H9 (cell line): ENCODE results near the gene FCHSD2. TPM values are rescaled to one million over a fixed set of nuclear protein-coding genes. Genes with fewer than 3 reads are reported as not detected.

Experiments used
- DNase-seq: peaks from one replicate; pipeline ENCODE4 v3.0.0-alpha.2; 2017
- H2AFZ ChIP-seq: one replicate; pipeline ENCODE4 v1.6.1; 2013; ENCODE audit warnings: mild to moderate bottlenecking, low read length, control low read depth, moderate library complexity
- H2AK5ac ChIP-seq: 2 replicates; pipeline ENCODE4 v1.6.1; 2013; ENCODE audit warnings: low read length, control low read depth, mixed read lengths; ENCODE audit not compliant: insufficient read length
- H2BK120ac ChIP-seq: one replicate; pipeline ENCODE4 v1.6.1; 2013; ENCODE audit warnings: low read depth, mild to moderate bottlenecking, low read length, control low read depth, inconsistent platforms; ENCODE audit not compliant: poor library complexity, severe bottlenecking
- H2BK12ac ChIP-seq: 2 replicates; pipeline ENCODE4 v1.6.1; 2013; ENCODE audit warnings: low read length, control low read depth, mixed read lengths, low read depth; ENCODE audit not compliant: insufficient read length
- H2BK15ac ChIP-seq: 2 replicates; pipeline ENCODE4 v1.6.1; 2013; ENCODE audit warnings: low read depth, low read length, control low read depth
- H2BK20ac ChIP-seq: one replicate; pipeline ENCODE4 v1.6.1; 2013; ENCODE audit warnings: low read depth, mild to moderate bottlenecking, low read length, control low read depth, inconsistent platforms; ENCODE audit not compliant: poor library complexity, severe bottlenecking
- H2BK5ac ChIP-seq: 2 replicates; pipeline ENCODE4 v1.6.1; 2013; ENCODE audit warnings: low read length, control low read depth, mixed read lengths; ENCODE audit not compliant: insufficient read length
- H3K14ac ChIP-seq: 2 replicates; pipeline ENCODE4 v1.6.1; 2013; ENCODE audit warnings: low read length, control low read depth; ENCODE audit not compliant: insufficient read depth
- H3K18ac ChIP-seq: 2 replicates; pipeline ENCODE4 v1.6.1; 2013; ENCODE audit warnings: low read depth, mild to moderate bottlenecking, mixed read lengths, low read length, control low read depth; ENCODE audit not compliant: insufficient read length
- H3K23ac ChIP-seq: 2 replicates; pipeline ENCODE4 v1.6.1; 2013; ENCODE audit warnings: low read length, control low read depth, mixed read lengths, low read depth; ENCODE audit not compliant: insufficient read length
- H3K23me2 ChIP-seq: 2 replicates; pipeline ENCODE4 v1.6.1; 2013; ENCODE audit warnings: low read depth, mild to moderate bottlenecking, mixed read lengths, low read length, control low read depth; ENCODE audit not compliant: insufficient read length, poor library complexity, severe bottlenecking
- H3K27ac ChIP-seq: 2 replicates; pipeline ENCODE4 v1.5.1; 2013; ENCODE audit warnings: low read length, control low read depth, mixed read lengths, low read depth; ENCODE audit not compliant: insufficient read length
- H3K27me3 ChIP-seq: 2 replicates; pipeline ENCODE4 v1.6.1; 2013; ENCODE audit warnings: low read length, control low read depth, inconsistent platforms; ENCODE audit not compliant: insufficient read depth
- H3K4ac ChIP-seq: 2 replicates; pipeline ENCODE4 v1.6.1; 2013; ENCODE audit warnings: low read depth, mild to moderate bottlenecking, control low read depth, inconsistent platforms, low read length, moderate library complexity
- H3K4me1 ChIP-seq: 2 replicates; pipeline ENCODE4 v1.6.1; 2013; ENCODE audit warnings: low read length, control low read depth, inconsistent platforms; ENCODE audit not compliant: insufficient read depth
- H3K4me2 ChIP-seq: 2 replicates; pipeline ENCODE4 v1.6.1; 2013; ENCODE audit warnings: low read length, control low read depth, mixed read lengths; ENCODE audit not compliant: insufficient read length, insufficient read depth
- H3K56ac ChIP-seq: 2 replicates; pipeline ENCODE4 v1.6.1; 2013; ENCODE audit warnings: low read depth, mild to moderate bottlenecking, mixed read lengths, low read length, control low read depth; ENCODE audit not compliant: insufficient read length
- H3K79me1 ChIP-seq: 2 replicates; pipeline ENCODE4 v1.6.1; 2013; ENCODE audit warnings: low read depth, mild to moderate bottlenecking, moderate library complexity, low read length, control low read depth, inconsistent platforms; ENCODE audit not compliant: insufficient read depth, poor library complexity, severe bottlenecking
- H3K79me2 ChIP-seq: 2 replicates; pipeline ENCODE4 v1.6.1; 2013; ENCODE audit warnings: low read length, control low read depth, inconsistent platforms; ENCODE audit not compliant: insufficient read depth
- H3K9ac ChIP-seq: 2 replicates; pipeline ENCODE4 v1.6.1; 2013; ENCODE audit warnings: low read length, control low read depth, mixed read lengths; ENCODE audit not compliant: insufficient read length; ENCODE audit errors: extremely low read depth
- H3K9me3 ChIP-seq: one replicate; pipeline ENCODE4 v1.6.1; 2013; ENCODE audit warnings: low read depth, low read length, inconsistent platforms; ENCODE audit not compliant: control insufficient read depth
- H3T11ph ChIP-seq: one replicate; pipeline ENCODE4 v1.6.1; 2013; ENCODE audit warnings: mild to moderate bottlenecking, low read length, control low read depth, inconsistent platforms
- H4K20me1 ChIP-seq: one replicate; pipeline ENCODE4 v1.6.1; 2013; ENCODE audit not compliant: control insufficient read depth, insufficient read length, insufficient read depth
- H4K5ac ChIP-seq: 2 replicates; pipeline ENCODE4 v1.6.1; 2013; ENCODE audit warnings: low read depth, mild to moderate bottlenecking, mixed read lengths, low read length, control low read depth; ENCODE audit not compliant: insufficient read length
- H4K8ac ChIP-seq: replicated peaks from 2 replicates; pipeline ENCODE4 v1.6.1; 2013; ENCODE audit warnings: low read length, control low read depth, mixed read lengths, low read depth; ENCODE audit not compliant: insufficient read length
- H4K91ac ChIP-seq: 2 replicates; pipeline ENCODE4 v1.6.1; 2013; ENCODE audit warnings: low read depth, mild to moderate bottlenecking, moderate library complexity, mixed read lengths, low read length, control low read depth; ENCODE audit not compliant: insufficient read length
- H3K27ac Mint-ChIP-seq, 3 experiments: 2 replicates in 2 of 3; 3 replicates in 1 of 3; pipeline ENCODE4 v1.8.0; 2020 to 2021; ENCODE audit warnings: mixed read lengths in 3 of 3, mild to moderate bottlenecking in 1 of 3, moderate library complexity in 1 of 3
- H3K27me3 Mint-ChIP-seq: 2 replicates; pipeline ENCODE4 v1.8.0; 2021; ENCODE audit warnings: low read depth, mild to moderate bottlenecking, moderate library complexity, mixed read lengths
- H3K36me3 Mint-ChIP-seq, 3 experiments: 2 replicates in 2 of 3; 3 replicates in 1 of 3; pipeline ENCODE4 v1.8.0; 2020 to 2021; ENCODE audit warnings: low read depth in 3 of 3, mixed read lengths in 3 of 3; ENCODE audit not compliant: insufficient read depth in 1 of 3
- H3K4me1 Mint-ChIP-seq, 2 experiments: 2 replicates each; pipeline ENCODE4 v1.8.0; 2020; ENCODE audit warnings: mixed read lengths in 2 of 2
- H3K4me3 Mint-ChIP-seq, 2 experiments: 2 replicates in 1 of 2; 3 replicates in 1 of 2; pipeline ENCODE4 v1.8.0; 2020 to 2021; ENCODE audit warnings: mild to moderate bottlenecking in 2 of 2, mixed read lengths in 2 of 2, moderate library complexity in 1 of 2
- H3K9me3 Mint-ChIP-seq, 2 experiments: 2 replicates in 1 of 2; 3 replicates in 1 of 2; pipeline ENCODE4 v1.8.0; 2020; ENCODE audit warnings: mild to moderate bottlenecking in 2 of 2, mixed read lengths in 2 of 2, moderate library complexity in 1 of 2
- CTCF ChIP-seq: fragments of 200-600 bp; sonication (generic); conservative IDR thresholded peaks from 3 replicates; pipeline ENCODE4 v1.8.0; 2021; ENCODE audit warnings: antibody characterized with exemption, mild to moderate bottlenecking
- WGBS: extraction: QIAGEN DNeasy Blood & Tissue Kit; methylation state at CpG from one replicate; pipeline ENCODE4 v1.1.7; 2013; ENCODE audit warnings: missing lambda C conversion rate, low lambda C conversion rate, mixed read lengths; ENCODE audit not compliant: insufficient read length; ENCODE audit errors: extremely low coverage; 5-methylcytosine and 5-hydroxymethylcytosine counted together
- total RNA-seq: library from RNA; stranded (reverse); gene quantifications from 2 replicates; pipeline ENCODE4 v1.2.1, GENCODE V29; 2021

The FCHSD2 gene
- total RNA-seq, 1 experiment from 2014 or later = 17.8 TPM

GRCh38 chr11:73177778-73178539 is 35.8 kb upstream of the FCHSD2 start:
- Histone ChIP-seq H2BK20ac (no peak overlapping the region), H2AK5ac (no peak overlapping the region), H4K20me1 (no peaks in the 10 kb centered on the region), H3K4ac (no peak overlapping the region), H2AFZ (no peak overlapping the region), H3K23me2 (no peaks in the 10 kb centered on the region), H3T11ph (no peak overlapping the region), H3K79me1 (no peaks in the 10 kb centered on the region), H2BK5ac (no peak overlapping the region), H2BK12ac (no peak overlapping the region), H4K8ac (no peak overlapping the region), H3K56ac (no peak overlapping the region), H2BK15ac (no peak overlapping the region), H2BK120ac (no peak overlapping the region), H3K27ac (no peak overlapping the region), H3K18ac (peak overlapping the region; percentile 32), H3K23ac (no peak overlapping the region), H3K9me3 (no peaks in the 10 kb centered on the region), H4K91ac (no peak overlapping the region), H3K4me2 (no peak overlapping the region), H3K9ac (no peak overlapping the region), H4K5ac (no peak overlapping the region), H3K79me2 (no peaks in the 10 kb centered on the region), H3K14ac (no peak overlapping the region; the same call in 1 of the 2 replicates), H3K27me3 (no peaks in the 10 kb centered on the region), H3K4me1 (no peaks in the 10 kb centered on the region)
- H3K4me3 Mint-ChIP-seq = no peak overlapping the region
- H3K27ac Mint-ChIP-seq = no peak overlapping the region
- TF ChIP-seq CTCF = peak; percentile 87
- peaks cover 6% of the 10 kb centered on the region for H3K27me3 Mint-ChIP-seq
- no CpG with 5 or more reads among the region's 15 CpGs for WGBS
- peaks cover 2 to 8% of the 10 kb centered on the region in 2 experiments; a peak in 2 of 4 replicates for H3K4me1 Mint-ChIP-seq
- no peaks in the 10 kb centered on the region for H3K36me3 Mint-ChIP-seq
- DNase-seq = peak; percentile 77
- no peaks in the 10 kb centered on the region for H3K9me3 Mint-ChIP-seq
